ENCODE data around the gene ADAP1. TPM values are rescaled to one million over a fixed set of nuclear protein-coding genes. Genes with fewer than 3 reads are reported as not detected.
A peak's percentile ranks its signal among the peaks of the same experiment; 100 is the strongest.

Gene ADAP1
- total RNA-seq, 1 experiment from 2014 or later = 6.2 TPM

DNA sequence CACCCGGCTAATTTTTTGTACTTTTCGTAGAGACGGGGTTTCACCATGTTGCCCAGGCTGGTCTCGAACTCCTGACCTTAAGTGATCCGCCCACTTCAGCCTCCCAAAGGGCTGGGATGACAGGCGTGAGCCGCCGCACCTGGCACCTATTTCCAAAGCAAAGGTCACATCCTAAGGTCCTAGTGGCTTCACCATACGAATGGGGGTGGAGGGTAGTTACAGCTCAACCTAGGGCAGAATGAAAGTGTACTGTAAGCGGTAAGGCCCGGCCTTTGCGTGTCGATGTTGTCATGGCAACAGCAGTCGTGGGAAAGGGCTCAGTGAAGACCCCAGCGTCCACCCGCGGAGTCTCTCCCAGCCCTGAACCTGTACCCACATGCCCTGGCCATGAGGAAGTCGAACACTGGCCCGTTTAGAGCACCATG lies 22.4 kb upstream of the ADAP1 start:
- no peak overlapping the region for H3K27ac Mint-ChIP-seq
- H3K9me3 Mint-ChIP-seq = no peaks in the 10 kb centered on the region
- Histone ChIP-seq H2BK12ac (ENCODE audit: insufficient read length, low read depth, low read length) (no peak overlapping the region), H3K79me1 (ENCODE audit: insufficient read depth, low read depth, low read length, poor library complexity, severe bottlenecking) (no peaks in the 10 kb centered on the region), H2AFZ (ENCODE audit: low read length) (no peak overlapping the region), H3K9ac (ENCODE audit: extremely low read depth, insufficient read length, low read length) (no peak overlapping the region), H4K8ac (replicated peaks; ENCODE audit: insufficient read length, low read depth, low read length) (no peak overlapping the region), H4K5ac (ENCODE audit: insufficient read length, low read depth, low read length) (no peak overlapping the region), H3K56ac (ENCODE audit: insufficient read length, low read depth, low read length) (no peak overlapping the region), H3K4me1 (ENCODE audit: insufficient read depth, low read length) (no peaks in the 10 kb centered on the region), H2BK5ac (ENCODE audit: insufficient read length, low read length) (no peak overlapping the region), H2BK15ac (ENCODE audit: low read depth, low read length) (no peak overlapping the region), H3K18ac (ENCODE audit: insufficient read length, low read depth, low read length) (no peak overlapping the region), H3K23ac (ENCODE audit: insufficient read length, low read depth, low read length) (no peak overlapping the region), H3K27me3 (ENCODE audit: insufficient read depth, low read length) (no peaks in the 10 kb centered on the region), H2BK20ac (ENCODE audit: low read depth, low read length, poor library complexity, severe bottlenecking) (no peak overlapping the region), H3K4me2 (ENCODE audit: insufficient read depth, insufficient read length, low read length) (no peak overlapping the region), H2BK120ac (ENCODE audit: low read depth, low read length, poor library complexity, severe bottlenecking) (no peak overlapping the region), H2AK5ac (ENCODE audit: insufficient read length, low read length) (no peak overlapping the region), H4K91ac (ENCODE audit: insufficient read length, low read depth, low read length) (no peak overlapping the region), H3K14ac (ENCODE audit: insufficient read depth, low read length) (no peak overlapping the region), H4K20me1 (ENCODE audit: control insufficient read depth, insufficient read depth, insufficient read length) (no peaks in the 10 kb centered on the region), H3K9me3 (ENCODE audit: control insufficient read depth, low read depth, low read length) (no peaks in the 10 kb centered on the region), H3K27ac (ENCODE audit: insufficient read length, low read depth, low read length) (no peak overlapping the region), H3K79me2 (ENCODE audit: insufficient read depth, low read length) (peaks cover 2% of the 10 kb centered on the region; the same call in 1 of the 2 replicates), H3K4ac (ENCODE audit: low read depth, low read length) (no peak overlapping the region), H3T11ph (ENCODE audit: low read length) (no peak overlapping the region), H3K23me2 (ENCODE audit: insufficient read length, low read depth, low read length, poor library complexity, severe bottlenecking) (peaks cover 3% of the 10 kb centered on the region)
- H3K4me3 Mint-ChIP-seq = peak overlapping the region in 1 of 2 experiments; percentile 44; a peak in 1 of 5 replicates
- no peaks in the 10 kb centered on the region; the same call in 1 of the 2 replicates for H3K27me3 Mint-ChIP-seq (ENCODE audit: low read depth)
- DNase-seq = no peak
- H3K36me3 Mint-ChIP-seq (ENCODE audit: insufficient read depth in 1 of 3, low read depth in 3 of 3) = peaks cover 3 to 15% (median 13%) of the 10 kb centered on the region in 3 experiments; a peak in 6 of 7 replicates
- TF ChIP-seq, protein P1, sequence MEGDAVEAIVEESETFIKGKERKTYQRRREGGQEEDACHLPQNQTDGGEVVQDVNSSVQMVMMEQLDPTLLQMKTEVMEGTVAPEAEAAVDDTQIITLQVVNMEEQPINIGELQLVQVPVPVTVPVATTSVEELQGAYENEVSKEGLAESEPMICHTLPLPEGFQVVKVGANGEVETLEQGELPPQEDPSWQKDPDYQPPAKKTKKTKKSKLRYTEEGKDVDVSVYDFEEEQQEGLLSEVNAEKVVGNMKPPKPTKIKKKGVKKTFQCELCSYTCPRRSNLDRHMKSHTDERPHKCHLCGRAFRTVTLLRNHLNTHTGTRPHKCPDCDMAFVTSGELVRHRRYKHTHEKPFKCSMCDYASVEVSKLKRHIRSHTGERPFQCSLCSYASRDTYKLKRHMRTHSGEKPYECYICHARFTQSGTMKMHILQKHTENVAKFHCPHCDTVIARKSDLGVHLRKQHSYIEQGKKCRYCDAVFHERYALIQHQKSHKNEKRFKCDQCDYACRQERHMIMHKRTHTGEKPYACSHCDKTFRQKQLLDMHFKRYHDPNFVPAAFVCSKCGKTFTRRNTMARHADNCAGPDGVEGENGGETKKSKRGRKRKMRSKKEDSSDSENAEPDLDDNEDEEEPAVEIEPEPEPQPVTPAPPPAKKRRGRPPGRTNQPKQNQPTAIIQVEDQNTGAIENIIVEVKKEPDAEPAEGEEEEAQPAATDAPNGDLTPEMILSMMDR (conservative IDR thresholded peaks at IDR 0.05) = no peak
- no CpG with 5 or more reads among the region's 19 CpGs for WGBS (ENCODE audit: extremely low coverage, insufficient read length, low lambda C conversion rate)
- H3K4me1 Mint-ChIP-seq = peaks cover 6 to 20% of the 10 kb centered on the region in 2 experiments; a peak in 3 of 4 replicates

All from H9 (cell line).